Mesothelial cell of epicardium (in vitro differentiated cells): ENCODE data around the gene LXN. TPM values are rescaled to one million over a fixed set of nuclear protein-coding genes. Genes with fewer than 3 reads are reported as not detected.

Source experiments
- DNase-seq, 2 experiments: peaks; one replicate each; pipeline ENCODE4 v3.0.0; 2021; ENCODE audit warnings: low spot score in 2 of 2; ENCODE audit not compliant: unreplicated experiment in 2 of 2
- H3K27ac Mint-ChIP-seq: 2 replicates; pipeline ENCODE4 v1.8.0; 2021; ENCODE audit warnings: mixed read lengths
- H3K27me3 Mint-ChIP-seq: 2 replicates; pipeline ENCODE4 v1.8.0; 2021; ENCODE audit warnings: low read depth, mixed read lengths
- H3K36me3 Mint-ChIP-seq: 2 replicates; pipeline ENCODE4 v1.8.0; 2021; ENCODE audit warnings: mixed read lengths
- H3K4me1 Mint-ChIP-seq: 2 replicates; pipeline ENCODE4 v1.8.0; 2021; ENCODE audit warnings: mixed read lengths
- H3K4me3 Mint-ChIP-seq: 2 replicates; pipeline ENCODE4 v1.8.0; 2021; ENCODE audit warnings: mild to moderate bottlenecking, moderate library complexity, mixed read lengths
- H3K9me3 Mint-ChIP-seq: 2 replicates; pipeline ENCODE4 v1.8.0; 2021; ENCODE audit warnings: mixed read lengths
- CTCF ChIP-seq: fragments of 200-600 bp; sonication (generic); IDR thresholded peaks from one replicate; pipeline ENCODE4 v1.5.0; 2021; ENCODE audit warnings: antibody characterized with exemption; ENCODE audit not compliant: unreplicated experiment
- total RNA-seq: library from RNA; stranded (reverse); gene quantifications from 3 replicates; pipeline ENCODE4 v1.2.1, GENCODE V29; 2021

LXN gene
- total RNA-seq, 1 donor from 2014 or later: 46.7 TPM

DNA sequence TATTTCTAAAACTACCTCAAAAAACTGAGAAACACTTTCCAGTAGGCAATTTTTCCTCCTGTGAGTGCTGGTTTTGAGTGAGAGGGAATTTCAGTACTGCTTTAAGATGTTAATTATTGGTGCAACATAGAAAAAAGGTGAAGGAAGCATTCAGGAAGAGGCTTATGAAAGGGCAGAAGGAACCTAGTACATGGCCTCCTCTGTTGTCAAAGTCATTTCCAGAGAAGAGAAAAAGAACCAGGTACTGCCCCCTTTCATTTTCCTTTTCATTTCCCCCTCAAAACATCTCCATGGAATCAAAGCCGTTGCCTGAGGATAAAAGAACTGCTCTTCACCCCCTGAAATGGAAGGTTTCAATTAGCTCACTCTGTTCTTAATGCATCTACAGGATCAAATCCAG, 40.0 kb upstream of the LXN start:
- Mint-ChIP-seq H3K4me3 (no peak overlapping the region), H3K4me1 (peaks cover 12% of the 10 kb centered on the region)

GRCh38 chr3:158711886-158712285, 39.4 kb upstream of the LXN start:
- DNase-seq: no peak
- no peak for TF ChIP-seq CTCF
- Mint-ChIP-seq H3K27me3 (no peaks in the 10 kb centered on the region), H3K4me1 (peaks cover 6% of the 10 kb centered on the region), H3K36me3 (peaks cover 52% of the 10 kb centered on the region), H3K4me3 (no peak overlapping the region), H3K9me3 (no peaks in the 10 kb centered on the region), H3K27ac (peak overlapping the region; percentile 47)

More for the DNA sequence above, 40.0 kb upstream of the LXN start:
- Mint-ChIP-seq H3K36me3 (peaks cover 49% of the 10 kb centered on the region), H3K27ac (peak overlapping the region; percentile 68), H3K27me3 (no peaks in the 10 kb centered on the region), H3K9me3 (no peaks in the 10 kb centered on the region)
- TF ChIP-seq CTCF: no peak
- no peak for DNase-seq

DNA sequence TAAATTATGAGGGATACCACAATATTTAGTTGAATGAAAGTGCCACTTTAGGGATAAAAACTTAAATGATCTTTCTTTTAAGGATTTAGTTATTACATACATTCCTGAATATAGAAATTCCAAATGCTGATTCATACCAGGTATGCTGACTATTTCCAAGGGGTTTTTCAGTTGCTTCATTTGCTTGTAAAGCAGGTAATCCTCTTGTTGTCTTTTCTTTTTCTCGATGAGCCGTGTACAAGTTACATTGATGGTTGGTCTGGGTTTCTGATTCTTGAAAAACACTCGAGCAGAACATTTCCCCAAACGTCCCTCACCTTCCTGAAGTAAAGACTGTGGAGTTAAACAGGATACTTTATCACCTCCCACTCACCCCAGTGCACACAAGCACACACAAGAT, 38.2 kb upstream of the LXN start:
- TF ChIP-seq CTCF: no peak
- H3K9me3 Mint-ChIP-seq: no peaks in the 10 kb centered on the region
- no peak for DNase-seq
- no peak overlapping the region for H3K27ac Mint-ChIP-seq
- H3K4me3 Mint-ChIP-seq: no peak overlapping the region
- peaks cover 59% of the 10 kb centered on the region for H3K36me3 Mint-ChIP-seq
- no peaks in the 10 kb centered on the region for H3K27me3 Mint-ChIP-seq
- peaks cover 5% of the 10 kb centered on the region for H3K4me1 Mint-ChIP-seq

GRCh38 chr3:158709666-158710083, 37.2 kb upstream of the LXN start:
- H3K36me3 Mint-ChIP-seq: peaks cover 64% of the 10 kb centered on the region
- peaks cover 5% of the 10 kb centered on the region for H3K4me1 Mint-ChIP-seq
- H3K9me3 Mint-ChIP-seq: no peaks in the 10 kb centered on the region
- H3K27me3 Mint-ChIP-seq: no peaks in the 10 kb centered on the region
- H3K4me3 Mint-ChIP-seq: no peak overlapping the region
- H3K27ac Mint-ChIP-seq: no peak overlapping the region
- TF ChIP-seq CTCF: no peak
- no peak for DNase-seq

DNA sequence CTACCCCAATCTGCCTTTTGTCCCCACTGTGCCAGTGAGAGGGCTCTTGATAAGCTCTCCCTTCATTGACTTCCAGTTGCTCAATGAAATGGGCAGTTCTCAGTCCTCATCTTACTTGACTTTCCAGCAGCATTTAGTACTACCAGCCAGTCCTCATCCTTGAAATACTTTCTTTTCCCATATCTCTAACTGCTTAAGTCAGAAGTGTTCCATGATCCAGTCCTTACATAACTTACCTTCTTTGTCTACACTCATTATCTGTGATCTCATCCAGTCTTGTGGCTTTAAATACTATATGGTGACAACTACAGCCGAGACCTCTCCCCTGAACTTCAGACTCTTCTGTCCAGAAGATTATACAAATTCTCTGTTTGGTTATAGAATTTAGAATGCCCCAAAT, 31.1 kb upstream of the LXN start:
- Mint-ChIP-seq H3K36me3 (peaks cover 52% of the 10 kb centered on the region), H3K4me1 (peaks cover 7% of the 10 kb centered on the region), H3K4me3 (no peak overlapping the region), H3K27ac (peak overlapping the region; percentile 36), H3K9me3 (no peaks in the 10 kb centered on the region), H3K27me3 (no peaks in the 10 kb centered on the region)
- TF ChIP-seq CTCF: no peak
- DNase-seq: no peak
